Type B pancreatic cell (in vitro differentiated cells): Measurements from ENCODE around the gene PYGO2. TPM values are rescaled to one million over a fixed set of nuclear protein-coding genes. Genes with fewer than 3 reads are reported as not detected.

ENCODE experiments used
- DNase-seq: peaks from one replicate; pipeline ENCODE4 v3.0.0; 2021; ENCODE audit warnings: mixed read lengths; ENCODE audit not compliant: unreplicated experiment; ENCODE audit errors: extremely low spot score
- H3K27ac Mint-ChIP-seq: 2 replicates; pipeline ENCODE4 v1.8.0; 2021; ENCODE audit warnings: mild to moderate bottlenecking, mixed read lengths
- H3K27me3 Mint-ChIP-seq: 2 replicates; pipeline ENCODE4 v1.8.0; 2021; ENCODE audit warnings: mixed read lengths
- H3K36me3 Mint-ChIP-seq: 2 replicates; pipeline ENCODE4 v1.8.0; 2021; ENCODE audit warnings: mixed read lengths
- H3K4me1 Mint-ChIP-seq: one replicate; pipeline ENCODE4 v1.8.0; 2021; ENCODE audit warnings: mixed read lengths; ENCODE audit not compliant: unreplicated experiment
- H3K4me3 Mint-ChIP-seq: 2 replicates; pipeline ENCODE4 v1.8.0; 2021; ENCODE audit warnings: mild to moderate bottlenecking, mixed read lengths
- H3K9me3 Mint-ChIP-seq: 2 replicates; pipeline ENCODE4 v1.8.0; 2021; ENCODE audit warnings: mixed read lengths
- CTCF ChIP-seq: fragments of 200-600 bp; sonication (generic); conservative IDR thresholded peaks from 2 replicates; pipeline ENCODE4 v1.5.0; 2021; ENCODE audit warnings: antibody characterized with exemption, mild to moderate bottlenecking
- long read RNA-seq: library from polyadenylated mRNA; unstranded; transcript quantifications from one replicate; pipeline ENCODE4 v2.0.0, GENCODE V29; 2020
- total RNA-seq: library from RNA; stranded (reverse); gene quantifications from 2 replicates; pipeline ENCODE4 v1.2.1, GENCODE V29; 2021; ENCODE audit warnings: low replicate concordance

Gene PYGO2
- total RNA-seq, result 48.1 and 49.0 TPM in 2 replicates
- long read RNA-seq, partial matches to known transcripts, result 0 of 4 reads
- long read RNA-seq, other reads (novel, unspliced or antisense), result 4 of 4 reads

DNA sequence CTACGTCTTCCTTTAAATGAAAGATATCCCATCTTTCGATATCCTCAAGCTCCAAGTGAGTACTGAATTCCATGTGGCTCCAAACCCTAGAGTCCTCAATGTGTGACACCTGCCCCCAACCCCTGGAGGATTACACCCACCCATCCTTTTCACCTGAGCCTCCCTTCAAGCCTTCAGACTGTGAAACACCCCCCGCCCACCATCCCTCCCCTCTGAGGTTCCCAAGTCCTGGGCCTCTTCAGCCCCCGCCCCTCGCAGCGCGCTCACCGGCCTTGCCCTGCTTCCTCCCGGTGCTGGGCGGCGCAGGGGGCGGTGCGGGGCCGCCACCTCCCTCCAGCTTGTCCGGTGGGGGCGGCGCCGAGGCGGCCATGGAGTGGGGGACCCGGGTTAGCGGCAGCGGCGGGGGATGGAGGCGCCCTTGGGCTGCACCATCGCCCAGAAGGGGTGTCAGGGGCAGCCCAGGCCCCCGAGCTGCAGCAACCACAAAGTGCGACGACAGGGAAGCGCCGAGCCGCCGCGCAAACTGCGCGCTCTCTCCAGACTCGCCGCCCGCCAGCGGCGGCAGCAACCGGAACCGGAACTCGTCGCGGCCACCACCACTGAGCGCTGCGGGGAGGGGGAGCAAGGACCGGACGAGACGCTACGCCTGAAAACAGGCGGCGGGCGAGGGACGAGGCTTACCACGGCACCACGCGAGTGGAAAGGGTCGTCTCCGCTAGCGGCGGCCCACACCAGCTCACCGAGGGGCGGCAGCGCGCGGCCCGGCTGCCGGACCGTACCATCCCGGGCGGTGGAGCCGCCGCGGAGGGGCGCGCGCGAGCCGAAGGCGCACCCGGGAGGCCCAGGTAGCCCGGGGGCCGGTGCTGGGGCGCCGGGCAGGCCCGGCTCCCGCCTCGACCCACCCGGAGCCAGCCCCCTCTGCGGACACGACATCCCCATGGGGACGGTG is at the start of gene PYGO2:
Gene PYGO2, minus strand, starts transcription at position 576 of the 949 bp plus-strand sequence. Its CDS starts 206 bp downstream, at position 370.
- Mint-ChIP-seq H3K36me3 (peaks cover 16% of the 10 kb centered on the region), H3K4me1 (peaks cover 34% of the 10 kb centered on the region), H3K9me3 (no peaks in the 10 kb centered on the region), H3K27ac (peak within 1 kb of the TSS; percentile 94), H3K4me3 (peak within 1 kb of the TSS; percentile 97), H3K27me3 (no peaks in the 10 kb centered on the region)
- peak; percentile 85 for DNase-seq
- TF ChIP-seq CTCF, result peak; percentile 68

DNA sequence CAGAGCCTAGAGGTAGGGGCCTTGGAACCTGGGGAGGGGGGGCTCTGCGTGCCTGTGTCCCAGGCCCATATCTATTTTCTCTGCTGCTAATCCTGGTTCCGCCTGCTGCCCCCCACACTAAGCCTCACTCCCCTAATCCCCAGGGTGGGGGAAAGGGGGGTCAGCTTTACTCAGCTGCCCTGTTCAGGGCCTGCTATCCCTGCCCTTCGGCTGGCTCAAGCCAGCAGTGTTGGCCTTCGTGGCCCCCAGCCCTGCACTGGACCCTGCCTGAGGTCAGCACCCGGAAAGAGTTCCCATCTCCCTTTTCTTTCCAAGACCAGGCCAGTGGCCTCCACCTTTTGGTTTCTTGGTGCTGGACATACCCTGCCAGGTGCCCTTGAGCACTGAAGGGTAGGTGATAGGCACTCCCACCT is 49.4 kb upstream of the PYGO2 start:
- no peak for TF ChIP-seq CTCF
- no peak for DNase-seq
- Mint-ChIP-seq H3K36me3 (no peaks in the 10 kb centered on the region), H3K4me1 (peaks cover 33% of the 10 kb centered on the region), H3K27ac (no peak overlapping the region), H3K4me3 (no peak overlapping the region), H3K27me3 (no peaks in the 10 kb centered on the region), H3K9me3 (no peaks in the 10 kb centered on the region)

DNA sequence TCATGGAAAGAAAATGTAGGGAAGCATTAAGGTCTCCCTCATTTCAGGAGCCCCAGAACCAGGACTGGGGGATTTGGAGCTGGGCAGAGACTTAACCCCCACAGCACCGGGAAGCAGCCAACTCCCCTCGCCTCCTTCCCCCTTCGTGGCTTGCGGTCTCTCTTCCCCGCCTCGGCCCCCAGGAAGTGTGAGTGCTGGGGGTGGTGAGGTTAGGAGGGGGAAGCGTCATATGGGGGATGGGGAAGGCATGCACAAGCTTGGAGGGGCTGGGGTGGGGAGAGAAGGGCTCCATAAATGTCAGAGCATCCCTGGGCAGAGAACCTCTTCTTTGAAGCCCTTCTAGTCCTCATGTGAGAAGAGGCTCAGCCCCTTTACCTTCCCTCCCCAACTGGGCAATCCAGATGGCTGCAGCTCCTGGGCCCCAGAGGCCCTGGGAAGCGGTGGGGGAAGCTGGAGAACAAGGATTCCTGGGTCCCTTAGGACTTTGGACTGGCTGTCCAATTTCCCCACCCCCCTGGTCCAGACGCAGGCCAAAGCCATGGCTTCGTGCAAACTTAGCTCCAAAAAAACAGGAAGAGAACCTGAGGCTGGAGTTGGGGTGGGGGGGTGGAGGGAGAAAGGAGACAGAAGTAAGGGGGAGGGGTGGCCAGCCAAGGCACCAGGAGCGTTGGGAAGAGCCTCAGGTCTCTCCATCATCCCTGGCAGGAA is 48.8 kb upstream of the PYGO2 start:
- Mint-ChIP-seq H3K36me3 (no peaks in the 10 kb centered on the region), H3K27me3 (no peaks in the 10 kb centered on the region), H3K9me3 (no peaks in the 10 kb centered on the region), H3K4me1 (peaks cover 34% of the 10 kb centered on the region), H3K27ac (peak overlapping the region; percentile 73), H3K4me3 (no peak overlapping the region)
- TF ChIP-seq CTCF, result no peak
- no peak for DNase-seq

- no peak for TF ChIP-seq CTCF
- Mint-ChIP-seq H3K27me3 (no peaks in the 10 kb centered on the region), H3K9me3 (no peaks in the 10 kb centered on the region), H3K4me3 (peak overlapping the region; percentile 40), H3K36me3 (no peaks in the 10 kb centered on the region), H3K27ac (peak overlapping the region; percentile 73), H3K4me1 (peaks cover 34% of the 10 kb centered on the region)
- DNase-seq, result no peak
These were observed 48.2 kb upstream of the PYGO2 start for GRCh38 chr1:155009742-155010141.

DNA sequence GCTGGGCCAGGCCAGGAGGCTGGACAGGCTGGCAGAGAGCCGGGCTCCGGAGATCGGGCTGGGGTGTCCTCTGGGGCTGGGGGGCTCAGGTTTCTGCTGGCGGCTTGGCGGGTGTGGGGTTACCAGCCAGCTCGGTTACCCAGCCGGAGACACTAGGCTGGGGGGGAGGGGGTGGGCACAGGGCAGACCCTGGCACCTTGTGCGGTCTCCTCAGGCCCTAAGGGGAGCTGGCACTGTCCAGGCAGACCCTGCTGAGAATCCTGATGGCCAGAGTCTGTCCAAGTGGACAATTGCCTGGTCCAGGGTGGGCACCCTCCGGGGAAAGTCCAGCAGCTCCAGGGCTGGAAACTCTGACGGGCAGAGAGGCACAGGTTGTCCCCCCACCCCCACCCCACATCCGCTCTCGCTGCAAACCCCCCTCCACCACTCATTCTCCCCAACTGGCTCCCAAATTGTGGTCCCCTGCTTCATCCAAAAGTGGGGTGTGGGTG is 47.7 kb upstream of the PYGO2 start:
- TF ChIP-seq CTCF, result no peak
- H3K4me1 Mint-ChIP-seq, result peaks cover 37% of the 10 kb centered on the region
- H3K27me3 Mint-ChIP-seq, result no peaks in the 10 kb centered on the region
- H3K36me3 Mint-ChIP-seq, result no peaks in the 10 kb centered on the region
- H3K4me3 Mint-ChIP-seq, result no peak overlapping the region
- H3K27ac Mint-ChIP-seq, result peak overlapping the region; percentile 73
- DNase-seq, result no peak
- H3K9me3 Mint-ChIP-seq, result no peaks in the 10 kb centered on the region
